Naive B cell (primary cell): ENCODE results near the gene ELOVL5. TPM values are rescaled to one million over a fixed set of nuclear protein-coding genes. Genes with fewer than 3 reads are reported as not detected.
A peak's percentile ranks its signal among the peaks of the same experiment; 100 is the strongest.
"Not testable (repeated sequence)": the region's sequence is repeated elsewhere in the genome, so short reads cannot be mapped to it uniquely, and the experiment has no call there.

Experiments used
- ATAC-seq, 2 donors: fragments of 150-1000 bp; cut with Tn5 transposase; 2 replicates each; pipeline ENCODE4 v1.10.0; 2021; ENCODE audit warnings: low read depth in 2 of 2, mild to moderate bottlenecking in 2 of 2, moderate library complexity in 2 of 2
- DNase-seq: peaks from one replicate; pipeline ENCODE4 v3.0.0; 2022
- H3K27ac Mint-ChIP-seq, 6 donors: one replicate each; pipeline ENCODE4 v1.8.0; 2020 to 2022; ENCODE audit warnings: mild to moderate bottlenecking in 6 of 6, mixed read lengths in 6 of 6, moderate library complexity in 5 of 6, inconsistent platforms in 2 of 6
- H3K27me3 Mint-ChIP-seq, 3 donors: one replicate each; pipeline ENCODE4 v1.8.0; 2021 to 2022; ENCODE audit warnings: mixed read lengths in 3 of 3, mild to moderate bottlenecking in 1 of 3
- H3K36me3 Mint-ChIP-seq, 2 donors: one replicate each; pipeline ENCODE4 v1.8.0; 2020 to 2022; ENCODE audit warnings: mixed read lengths in 2 of 2, inconsistent platforms in 1 of 2, mild to moderate bottlenecking in 1 of 2
- H3K4me1 Mint-ChIP-seq, 3 donors: one replicate each; pipeline ENCODE4 v1.8.0; 2020 to 2022; ENCODE audit warnings: mixed read lengths in 3 of 3, inconsistent platforms in 1 of 3, mild to moderate bottlenecking in 1 of 3, moderate library complexity in 1 of 3
- H3K4me3 Mint-ChIP-seq, 8 donors: one replicate each; pipeline ENCODE4 v1.8.0; 2020 to 2022; ENCODE audit warnings: mild to moderate bottlenecking in 8 of 8, mixed read lengths in 8 of 8, moderate library complexity in 8 of 8, inconsistent platforms in 2 of 8
- H3K9me3 Mint-ChIP-seq, 7 donors: one replicate each; pipeline ENCODE4 v1.8.0; 2020 to 2022; ENCODE audit warnings: mixed read lengths in 7 of 7, mild to moderate bottlenecking in 5 of 7, inconsistent platforms in 2 of 7, moderate library complexity in 1 of 7
- polyA plus RNA-seq, 6 donors: library from polyadenylated mRNA; unstranded; fragments of 300-500 nt; fragmentation: Illumina TruSeq; gene quantifications; one replicate each; pipeline ENCODE4 v1.2.3, GENCODE V29; 2021; ENCODE audit warnings: low read depth in 6 of 6

The ELOVL5 gene
- polyA plus RNA-seq, 6 donors from 2014 or later = 124 to 200 (median 166) TPM

DNA sequence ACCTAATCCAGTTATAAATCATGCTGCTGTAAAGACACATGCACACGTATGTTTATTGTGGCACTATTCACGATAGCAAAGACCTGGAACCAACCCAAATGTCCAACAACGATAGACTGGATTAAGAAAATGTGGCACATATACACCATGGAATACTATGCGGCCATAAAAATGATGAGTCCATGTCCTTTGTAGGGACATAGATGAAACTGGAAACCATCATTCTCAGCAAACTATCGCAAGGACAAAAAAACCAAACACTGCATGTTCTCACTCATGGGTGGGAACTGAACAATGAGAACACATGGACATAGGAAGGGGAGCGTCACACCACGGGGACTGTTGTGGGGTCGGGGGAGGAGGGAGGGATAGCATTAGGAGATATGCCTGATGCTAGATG is 31.5 kb downstream of the ELOVL5 start:
- peaks cover 58 to 81% (median 81%) of the 10 kb centered on the region in 3 donors for H3K4me1 Mint-ChIP-seq
- not testable (repeated sequence) for H3K36me3 Mint-ChIP-seq, DNase-seq, ATAC-seq, H3K9me3 Mint-ChIP-seq, H3K27me3 Mint-ChIP-seq
- peak overlapping the region in 3 of 8 donors; percentile 37 to 74 (median 57) for H3K4me3 Mint-ChIP-seq
- peak overlapping the region in 4 of 6 donors; percentile 53 to 69 (median 65) for H3K27ac Mint-ChIP-seq

DNA sequence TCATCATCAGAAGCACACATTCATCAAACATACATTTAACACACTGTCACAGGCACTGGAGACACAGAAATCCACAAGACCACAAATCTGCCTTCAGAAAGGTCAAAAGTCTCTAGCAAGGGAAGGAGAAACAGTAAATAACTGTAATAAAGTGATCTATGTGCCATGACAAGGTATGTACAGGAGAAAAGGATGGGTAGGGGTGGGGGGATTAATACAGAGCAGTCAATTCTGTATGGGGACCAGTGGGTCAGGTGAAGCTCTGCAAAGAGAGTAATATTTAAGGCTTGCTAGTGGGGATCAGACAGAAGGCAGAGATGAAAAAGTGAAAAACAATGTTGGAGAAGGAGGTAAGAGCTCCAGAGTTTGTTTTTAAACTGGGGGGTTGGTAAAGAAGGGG is 32.6 kb downstream of the ELOVL5 start:
- Mint-ChIP-seq H3K4me1 (peaks cover 66 to 84% (median 83%) of the 10 kb centered on the region in 3 donors), H3K27ac (peak overlapping the region in 5 of 6 donors; percentile 63 to 96 (median 85)), H3K9me3 (no peaks in the 10 kb centered on the region), H3K36me3 (peaks cover 8 to 9% of the 10 kb centered on the region in 2 donors), H3K27me3 (no peaks in the 10 kb centered on the region), H3K4me3 (peak overlapping the region in 5 of 8 donors; percentile 39 to 80 (median 70))
- ATAC-seq (no peak), DNase-seq (no peak)

DNA sequence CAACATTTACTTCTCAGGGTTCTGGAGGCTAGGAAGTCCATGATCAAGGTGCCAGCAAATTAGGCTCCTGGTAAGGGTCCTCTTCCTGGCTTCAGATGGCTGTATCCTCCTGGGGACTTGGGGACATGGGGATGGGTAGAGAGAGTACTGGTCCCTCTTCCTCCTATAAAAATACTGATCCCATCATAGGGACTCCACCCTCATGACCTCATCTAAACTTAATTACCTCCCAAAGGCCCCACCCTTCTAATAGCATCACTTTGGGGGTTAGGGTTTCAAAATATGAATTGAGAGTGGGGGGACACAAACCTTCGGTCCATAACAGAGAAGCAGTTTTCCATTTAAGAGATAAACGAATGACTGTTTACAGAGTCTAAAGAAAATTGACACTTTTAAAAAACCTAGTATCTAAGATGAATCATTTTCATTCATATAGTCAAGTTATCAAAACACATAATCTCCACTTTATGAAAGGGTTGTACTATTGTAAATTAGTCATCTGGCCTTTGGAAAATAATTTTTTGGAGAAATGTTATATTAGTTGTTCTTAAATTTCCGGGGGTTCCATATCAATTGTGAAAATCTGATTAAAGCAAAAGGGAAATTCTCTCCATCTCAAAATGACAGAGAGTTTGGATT is 33.5 kb downstream of the ELOVL5 start:
- peak overlapping the region; percentile 57 to 93 (median 78) for H3K27ac Mint-ChIP-seq
- DNase-seq (no peak), ATAC-seq (no peak)
- H3K9me3 Mint-ChIP-seq = no peaks in the 10 kb centered on the region
- H3K4me1 Mint-ChIP-seq = peaks cover 65 to 85% (median 83%) of the 10 kb centered on the region in 3 donors
- H3K4me3 Mint-ChIP-seq = peak overlapping the region in 6 of 8 donors; percentile 7 to 45 (median 14)
- H3K27me3 Mint-ChIP-seq = no peaks in the 10 kb centered on the region
- H3K36me3 Mint-ChIP-seq = peaks cover 8 to 9% of the 10 kb centered on the region in 2 donors

DNA sequence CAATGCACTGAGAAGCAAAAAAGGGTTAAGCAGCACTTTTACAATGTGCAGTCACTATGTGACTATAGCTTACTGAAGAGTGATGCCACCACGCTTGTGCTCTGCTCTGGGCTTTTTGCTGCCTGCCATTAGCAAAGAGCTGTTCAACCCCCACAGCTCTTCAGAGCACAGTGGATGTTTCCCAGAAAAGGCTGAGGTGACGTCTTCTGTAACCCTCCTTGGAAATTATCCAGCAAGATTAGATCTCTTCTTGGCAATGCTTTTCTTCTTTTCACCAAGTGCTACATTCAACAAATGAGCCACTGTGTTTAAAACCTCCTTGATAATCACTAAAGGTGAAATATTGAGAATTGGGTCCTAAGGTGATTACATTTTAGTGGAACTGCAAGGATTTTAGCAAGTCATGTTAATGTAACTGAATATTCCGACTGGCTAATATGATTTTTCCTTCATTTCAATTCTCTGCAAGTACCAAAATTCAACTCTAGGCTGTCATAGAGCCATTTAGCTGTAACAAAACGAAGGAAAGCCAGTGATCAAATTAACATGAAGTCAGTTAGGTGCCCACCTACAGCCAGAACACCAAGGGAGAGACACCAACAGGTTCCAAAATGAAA is 34.9 kb downstream of the ELOVL5 start:
- Mint-ChIP-seq H3K27me3 (no peaks in the 10 kb centered on the region), H3K4me3 (peak overlapping the region in 7 of 8 donors; percentile 2 to 82 (median 59)), H3K27ac (peak overlapping the region; percentile 36 to 93 (median 84)), H3K36me3 (peaks cover 0 to 5% of the 10 kb centered on the region in 2 donors), H3K9me3 (no peaks in the 10 kb centered on the region), H3K4me1 (peaks cover 74 to 90% (median 88%) of the 10 kb centered on the region in 3 donors)
- DNase-seq (no peak), ATAC-seq (no peak)

DNA sequence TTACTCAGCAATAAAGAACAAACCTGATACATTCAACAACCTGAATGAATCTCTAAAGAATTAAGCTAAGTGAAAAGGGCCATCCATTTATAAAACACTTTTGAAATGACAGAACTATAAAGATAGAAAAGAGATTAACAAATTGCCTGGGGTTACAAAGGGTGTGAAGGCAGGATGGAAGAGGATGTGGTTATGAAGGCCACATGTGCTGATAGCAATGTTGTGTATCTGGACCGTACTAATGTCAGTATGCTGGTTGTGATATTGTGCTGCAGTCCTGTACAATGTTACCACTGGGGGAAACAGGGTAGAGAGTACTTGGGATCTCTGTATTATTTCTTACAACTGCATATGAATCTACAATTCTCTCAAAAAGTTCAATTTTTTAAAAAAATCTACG is 36.4 kb downstream of the ELOVL5 start:
- H3K9me3 Mint-ChIP-seq = no peaks in the 10 kb centered on the region
- H3K36me3 Mint-ChIP-seq = peaks cover 0 to 5% of the 10 kb centered on the region in 2 donors
- peaks cover 83 to 96% (median 94%) of the 10 kb centered on the region in 3 donors for H3K4me1 Mint-ChIP-seq
- peak overlapping the region; percentile 0 to 96 (median 76) for H3K27ac Mint-ChIP-seq
- no peaks in the 10 kb centered on the region for H3K27me3 Mint-ChIP-seq
- ATAC-seq (peak; percentile 32 to 47), DNase-seq (no peak)
- peak overlapping the region; percentile 3 to 70 (median 40) for H3K4me3 Mint-ChIP-seq

DNA sequence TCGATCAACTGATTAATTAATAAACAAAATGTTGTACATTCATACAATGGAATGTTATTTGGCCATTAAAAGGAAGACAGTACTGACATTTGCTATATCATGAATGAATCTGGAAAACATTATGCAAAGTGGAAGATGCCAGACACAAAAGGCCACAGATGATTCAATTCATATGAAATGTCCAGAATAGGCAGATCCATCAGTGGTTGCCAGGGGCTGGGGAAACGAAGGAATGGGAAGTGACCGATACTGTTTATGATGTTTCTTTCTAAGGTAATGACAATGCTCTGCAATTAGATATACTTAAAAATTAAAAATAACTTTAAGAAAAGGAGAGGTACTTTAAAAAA is 37.2 kb downstream of the ELOVL5 start:
- DNase-seq (no peak), ATAC-seq (no peak)
- H3K9me3 Mint-ChIP-seq = no peaks in the 10 kb centered on the region
- peak overlapping the region; percentile 63 to 97 (median 91) for H3K27ac Mint-ChIP-seq
- H3K36me3 Mint-ChIP-seq = peaks cover 0 to 5% of the 10 kb centered on the region in 2 donors
- H3K4me1 Mint-ChIP-seq = peaks cover 78 to 96% (median 89%) of the 10 kb centered on the region in 3 donors
- H3K27me3 Mint-ChIP-seq = no peaks in the 10 kb centered on the region
- H3K4me3 Mint-ChIP-seq = peak overlapping the region in 3 of 8 donors; percentile 20 to 81 (median 32)

DNA sequence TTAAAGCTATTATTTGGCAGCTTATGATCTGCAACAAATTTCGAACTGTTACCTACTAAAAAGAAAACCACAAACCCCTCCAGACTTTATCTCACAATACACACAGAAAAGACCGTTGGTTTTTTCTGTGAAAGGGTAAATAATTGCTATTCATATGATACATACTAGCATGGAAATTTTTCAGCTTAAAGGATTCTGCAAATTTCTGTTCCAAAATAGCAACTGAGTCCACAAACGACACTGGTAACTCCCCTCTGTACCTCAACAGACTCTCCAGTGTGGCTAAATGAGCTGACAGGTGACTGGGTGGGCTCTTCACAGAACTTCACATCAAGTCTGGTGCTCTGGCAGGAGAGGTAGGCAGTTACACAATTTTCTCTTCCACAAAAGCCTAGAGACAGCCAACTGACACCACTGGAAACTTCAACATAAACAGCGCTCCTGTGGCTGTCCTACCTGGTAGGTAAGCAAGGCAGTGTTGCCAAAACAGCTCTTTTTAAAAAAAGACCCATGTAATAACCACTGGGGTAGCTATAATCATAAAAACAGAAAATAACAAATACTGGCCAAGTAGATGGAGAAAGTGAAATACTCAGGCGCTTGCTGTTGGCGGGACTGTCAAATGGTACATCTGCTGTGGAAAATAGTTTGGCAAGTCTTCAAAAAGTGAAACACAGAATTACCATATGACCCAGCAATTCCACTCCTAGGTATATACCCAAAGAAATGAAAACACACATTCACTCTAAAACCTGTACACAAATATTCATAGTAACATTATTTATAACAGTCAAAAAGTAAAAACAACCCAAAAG is 37.8 kb downstream of the ELOVL5 start:
- H3K27ac Mint-ChIP-seq = peak overlapping the region; percentile 63 to 97 (median 91)
- DNase-seq (no peak), ATAC-seq (no peak)
- peak overlapping the region in 6 of 8 donors; percentile 20 to 83 (median 68) for H3K4me3 Mint-ChIP-seq
- H3K9me3 Mint-ChIP-seq = no peaks in the 10 kb centered on the region
- H3K4me1 Mint-ChIP-seq = peaks cover 76 to 95% (median 88%) of the 10 kb centered on the region in 3 donors
- peaks cover 0 to 5% of the 10 kb centered on the region in 2 donors for H3K36me3 Mint-ChIP-seq
- H3K27me3 Mint-ChIP-seq = no peaks in the 10 kb centered on the region

DNA sequence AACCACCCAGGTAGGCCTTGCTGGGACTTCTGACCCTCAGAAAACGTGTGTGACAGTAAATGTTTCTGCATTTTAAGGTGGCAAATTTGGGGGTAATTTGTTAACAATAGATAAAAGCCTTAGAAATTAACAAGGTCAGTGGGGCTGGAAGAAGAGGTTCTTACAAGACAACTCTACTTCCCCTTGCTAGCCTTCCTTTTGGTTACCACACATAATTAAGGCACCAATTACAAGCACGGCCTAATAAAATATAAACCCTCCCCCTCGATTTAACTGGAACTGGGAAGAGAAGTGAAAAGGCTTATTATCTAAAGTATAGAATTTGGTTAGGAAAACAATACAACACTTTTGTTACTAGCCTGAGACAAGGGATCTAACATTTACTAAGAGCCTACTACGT is 38.8 kb downstream of the ELOVL5 start:
- ATAC-seq (peak; percentile 40 to 47), DNase-seq (peak; percentile 27)
- Mint-ChIP-seq H3K4me3 (peak overlapping the region; percentile 2 to 83 (median 68)), H3K9me3 (no peaks in the 10 kb centered on the region), H3K27me3 (no peaks in the 10 kb centered on the region), H3K36me3 (peaks cover 0 to 5% of the 10 kb centered on the region in 2 donors), H3K27ac (peak overlapping the region; percentile 63 to 97 (median 91)), H3K4me1 (peaks cover 68 to 84% (median 77%) of the 10 kb centered on the region in 3 donors)

DNA sequence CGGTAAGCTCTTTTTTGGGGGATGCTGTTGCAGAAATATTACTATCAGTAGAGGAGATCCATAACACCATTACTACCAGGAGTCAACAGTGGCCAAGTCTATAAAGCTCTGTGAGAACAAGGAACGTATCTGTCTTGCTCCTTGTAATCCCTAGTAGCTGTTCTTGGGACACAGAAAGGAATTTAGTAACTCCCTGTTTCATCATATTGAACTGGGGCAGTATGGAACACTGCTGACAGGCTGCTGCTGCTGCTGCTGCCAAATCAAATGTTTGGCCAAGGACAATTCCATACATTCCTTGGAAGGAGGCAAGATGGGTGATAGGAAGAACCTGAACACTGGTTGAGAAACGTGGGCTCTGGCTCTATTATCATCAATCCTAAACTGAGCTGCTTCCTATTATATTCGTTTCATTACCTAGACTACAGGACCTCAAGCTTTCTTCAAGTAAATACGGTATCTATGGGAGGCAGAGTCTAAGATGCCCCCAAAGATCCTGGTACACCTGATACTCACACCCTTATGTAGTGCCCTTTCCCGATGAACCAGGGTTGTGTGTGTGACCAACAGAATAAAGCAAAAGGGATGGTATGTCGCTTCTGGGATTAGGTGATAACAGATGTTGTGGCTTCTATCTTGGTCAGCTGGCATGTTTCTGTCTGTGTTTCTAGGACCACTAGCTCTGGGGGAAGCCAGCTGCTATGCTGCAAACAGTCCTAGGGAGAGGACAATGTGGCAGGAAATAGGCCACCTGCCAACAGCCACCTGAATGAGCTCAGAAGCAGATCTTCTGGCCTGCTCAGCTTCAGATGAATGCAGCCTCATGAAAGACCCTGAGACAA is 39.5 kb downstream of the ELOVL5 start:
- H3K9me3 Mint-ChIP-seq = no peaks in the 10 kb centered on the region
- peak; percentile 70 to 75 for ATAC-seq
- peak; percentile 9 for DNase-seq
- peak overlapping the region; percentile 58 to 97 (median 91) for H3K27ac Mint-ChIP-seq
- no peaks in the 10 kb centered on the region for H3K27me3 Mint-ChIP-seq
- peaks cover 0 to 5% of the 10 kb centered on the region in 2 donors for H3K36me3 Mint-ChIP-seq
- H3K4me1 Mint-ChIP-seq = peaks cover 69 to 82% (median 73%) of the 10 kb centered on the region in 3 donors
- H3K4me3 Mint-ChIP-seq = peak overlapping the region; percentile 2 to 83 (median 68)

DNA sequence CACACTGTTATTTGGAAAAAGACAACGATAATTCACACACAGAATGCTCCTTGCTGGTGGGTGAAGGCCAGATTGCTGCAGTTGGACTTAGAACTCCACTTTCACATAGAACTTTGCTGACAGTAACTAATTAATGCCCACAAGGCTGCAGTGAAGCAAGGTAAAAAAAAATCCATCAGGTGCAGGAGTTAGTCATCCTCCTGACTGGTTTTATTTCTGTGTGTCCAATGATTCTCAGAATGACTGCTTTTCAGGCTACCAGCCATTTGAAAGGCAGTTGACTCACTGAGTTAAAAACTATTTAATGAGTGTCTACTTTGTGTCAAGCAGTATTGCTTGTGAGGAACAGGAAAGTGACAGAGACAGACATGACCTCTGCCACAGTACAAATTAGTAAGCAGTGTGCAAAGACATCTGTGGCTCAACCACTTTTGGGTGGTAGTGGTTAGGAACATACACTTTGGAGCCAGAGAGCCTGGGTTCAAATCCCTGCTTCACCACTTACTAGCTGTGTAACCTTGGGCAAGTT is 41.9 kb downstream of the ELOVL5 start:
- H3K27me3 Mint-ChIP-seq = no peaks in the 10 kb centered on the region
- no peak for DNase-seq
- ATAC-seq = no peak
- H3K36me3 Mint-ChIP-seq = no peaks in the 10 kb centered on the region
- H3K4me3 Mint-ChIP-seq = peak overlapping the region in 7 of 8 donors; percentile 2 to 61 (median 37)
- H3K9me3 Mint-ChIP-seq = no peaks in the 10 kb centered on the region
- peak overlapping the region in 5 of 6 donors; percentile 2 to 68 (median 63) for H3K27ac Mint-ChIP-seq
- H3K4me1 Mint-ChIP-seq = peaks cover 69 to 82% (median 70%) of the 10 kb centered on the region in 3 donors

DNA sequence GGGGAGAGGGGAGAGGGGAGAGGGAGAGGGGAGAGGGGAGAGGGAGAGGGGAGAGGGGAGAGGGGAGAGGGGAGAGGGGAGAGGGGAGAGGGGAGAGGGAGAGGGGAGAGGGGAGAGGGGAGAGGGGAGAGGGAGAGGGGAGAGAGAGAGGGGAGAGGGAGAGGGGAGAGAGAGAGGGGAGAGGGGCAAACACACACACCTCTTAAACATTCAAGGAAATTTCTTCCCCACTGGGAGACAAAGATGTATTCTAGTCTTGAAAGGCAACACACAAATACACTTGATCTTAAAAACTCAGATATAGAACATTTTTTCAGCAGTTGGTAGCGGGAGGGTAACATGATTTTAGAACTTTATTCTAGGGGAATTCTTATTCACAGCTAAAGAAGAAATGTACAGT is 42.5 kb downstream of the ELOVL5 start:
- Mint-ChIP-seq H3K4me3 (peak overlapping the region in 3 of 8 donors; percentile 19 to 61 (median 41)), H3K4me1 (peaks cover 71 to 84% (median 71%) of the 10 kb centered on the region in 3 donors), H3K27ac (peak overlapping the region; percentile 14 to 68 (median 62))
- not testable (repeated sequence) for H3K36me3 Mint-ChIP-seq, DNase-seq, H3K27me3 Mint-ChIP-seq, ATAC-seq, H3K9me3 Mint-ChIP-seq

DNA sequence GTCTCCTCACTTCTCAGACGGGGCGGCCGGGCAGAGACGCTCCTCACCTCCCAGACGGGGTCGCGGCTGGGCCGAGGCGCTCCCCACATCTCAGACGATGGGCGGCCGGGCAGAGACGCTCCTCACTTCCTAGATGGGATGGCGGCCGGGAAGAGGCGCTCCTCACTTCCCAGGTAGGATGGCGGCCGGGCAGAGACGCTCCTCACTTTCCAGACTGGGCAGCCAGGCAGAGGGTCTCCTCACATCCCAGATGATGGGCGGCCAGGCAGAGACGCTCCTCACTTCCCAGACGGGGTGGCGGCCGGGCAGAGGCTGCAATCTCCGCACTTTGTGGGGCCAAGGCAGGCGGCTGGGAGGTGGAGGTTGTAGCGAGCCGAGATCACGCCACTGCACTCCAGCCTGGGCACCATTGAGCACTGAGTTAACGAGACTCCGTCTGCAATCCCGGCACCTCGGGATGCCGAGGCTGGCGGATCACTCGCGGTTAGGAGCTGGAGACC is 43.2 kb downstream of the ELOVL5 start:
- H3K27me3 Mint-ChIP-seq, H3K36me3 Mint-ChIP-seq, H3K9me3 Mint-ChIP-seq, ATAC-seq, H3K4me3 Mint-ChIP-seq, DNase-seq: not testable (repeated sequence)
- Mint-ChIP-seq H3K4me1 (peaks cover 71 to 84% (median 72%) of the 10 kb centered on the region in 3 donors), H3K27ac (peak overlapping the region in 1 of 6 donors; percentile 86)
